H9 (cell line): ENCODE results near the gene NCEH1. TPM values are rescaled to one million over a fixed set of nuclear protein-coding genes. Genes with fewer than 3 reads are reported as not detected.

ENCODE experiments used
- DNase-seq: peaks from one replicate; pipeline ENCODE4 v3.0.0-alpha.2; 2017
- H2AFZ ChIP-seq: one replicate; pipeline ENCODE4 v1.6.1; 2013; ENCODE audit warnings: mild to moderate bottlenecking, low read length, control low read depth, moderate library complexity
- H2AK5ac ChIP-seq: 2 replicates; pipeline ENCODE4 v1.6.1; 2013; ENCODE audit warnings: low read length, control low read depth, mixed read lengths; ENCODE audit not compliant: insufficient read length
- H2BK120ac ChIP-seq: one replicate; pipeline ENCODE4 v1.6.1; 2013; ENCODE audit warnings: low read depth, mild to moderate bottlenecking, low read length, control low read depth, inconsistent platforms; ENCODE audit not compliant: poor library complexity, severe bottlenecking
- H2BK12ac ChIP-seq: 2 replicates; pipeline ENCODE4 v1.6.1; 2013; ENCODE audit warnings: low read length, control low read depth, mixed read lengths, low read depth; ENCODE audit not compliant: insufficient read length
- H2BK15ac ChIP-seq: 2 replicates; pipeline ENCODE4 v1.6.1; 2013; ENCODE audit warnings: low read depth, low read length, control low read depth
- H2BK20ac ChIP-seq: one replicate; pipeline ENCODE4 v1.6.1; 2013; ENCODE audit warnings: low read depth, mild to moderate bottlenecking, low read length, control low read depth, inconsistent platforms; ENCODE audit not compliant: poor library complexity, severe bottlenecking
- H2BK5ac ChIP-seq: 2 replicates; pipeline ENCODE4 v1.6.1; 2013; ENCODE audit warnings: low read length, control low read depth, mixed read lengths; ENCODE audit not compliant: insufficient read length
- H3K14ac ChIP-seq: 2 replicates; pipeline ENCODE4 v1.6.1; 2013; ENCODE audit warnings: low read length, control low read depth; ENCODE audit not compliant: insufficient read depth
- H3K18ac ChIP-seq: 2 replicates; pipeline ENCODE4 v1.6.1; 2013; ENCODE audit warnings: low read depth, mild to moderate bottlenecking, mixed read lengths, low read length, control low read depth; ENCODE audit not compliant: insufficient read length
- H3K23ac ChIP-seq: 2 replicates; pipeline ENCODE4 v1.6.1; 2013; ENCODE audit warnings: low read length, control low read depth, mixed read lengths, low read depth; ENCODE audit not compliant: insufficient read length
- H3K23me2 ChIP-seq: 2 replicates; pipeline ENCODE4 v1.6.1; 2013; ENCODE audit warnings: low read depth, mild to moderate bottlenecking, mixed read lengths, low read length, control low read depth; ENCODE audit not compliant: insufficient read length, poor library complexity, severe bottlenecking
- H3K27ac ChIP-seq: 2 replicates; pipeline ENCODE4 v1.5.1; 2013; ENCODE audit warnings: low read length, control low read depth, mixed read lengths, low read depth; ENCODE audit not compliant: insufficient read length
- H3K27me3 ChIP-seq: 2 replicates; pipeline ENCODE4 v1.6.1; 2013; ENCODE audit warnings: low read length, control low read depth, inconsistent platforms; ENCODE audit not compliant: insufficient read depth
- H3K4ac ChIP-seq: 2 replicates; pipeline ENCODE4 v1.6.1; 2013; ENCODE audit warnings: low read depth, mild to moderate bottlenecking, control low read depth, inconsistent platforms, low read length, moderate library complexity
- H3K4me1 ChIP-seq: 2 replicates; pipeline ENCODE4 v1.6.1; 2013; ENCODE audit warnings: low read length, control low read depth, inconsistent platforms; ENCODE audit not compliant: insufficient read depth
- H3K4me2 ChIP-seq: 2 replicates; pipeline ENCODE4 v1.6.1; 2013; ENCODE audit warnings: low read length, control low read depth, mixed read lengths; ENCODE audit not compliant: insufficient read length, insufficient read depth
- H3K56ac ChIP-seq: 2 replicates; pipeline ENCODE4 v1.6.1; 2013; ENCODE audit warnings: low read depth, mild to moderate bottlenecking, mixed read lengths, low read length, control low read depth; ENCODE audit not compliant: insufficient read length
- H3K79me1 ChIP-seq: 2 replicates; pipeline ENCODE4 v1.6.1; 2013; ENCODE audit warnings: low read depth, mild to moderate bottlenecking, moderate library complexity, low read length, control low read depth, inconsistent platforms; ENCODE audit not compliant: insufficient read depth, poor library complexity, severe bottlenecking
- H3K79me2 ChIP-seq: 2 replicates; pipeline ENCODE4 v1.6.1; 2013; ENCODE audit warnings: low read length, control low read depth, inconsistent platforms; ENCODE audit not compliant: insufficient read depth
- H3K9ac ChIP-seq: 2 replicates; pipeline ENCODE4 v1.6.1; 2013; ENCODE audit warnings: low read length, control low read depth, mixed read lengths; ENCODE audit not compliant: insufficient read length; ENCODE audit errors: extremely low read depth
- H3K9me3 ChIP-seq: one replicate; pipeline ENCODE4 v1.6.1; 2013; ENCODE audit warnings: low read depth, low read length, inconsistent platforms; ENCODE audit not compliant: control insufficient read depth
- H3T11ph ChIP-seq: one replicate; pipeline ENCODE4 v1.6.1; 2013; ENCODE audit warnings: mild to moderate bottlenecking, low read length, control low read depth, inconsistent platforms
- H4K20me1 ChIP-seq: one replicate; pipeline ENCODE4 v1.6.1; 2013; ENCODE audit not compliant: control insufficient read depth, insufficient read length, insufficient read depth
- H4K5ac ChIP-seq: 2 replicates; pipeline ENCODE4 v1.6.1; 2013; ENCODE audit warnings: low read depth, mild to moderate bottlenecking, mixed read lengths, low read length, control low read depth; ENCODE audit not compliant: insufficient read length
- H4K8ac ChIP-seq: replicated peaks from 2 replicates; pipeline ENCODE4 v1.6.1; 2013; ENCODE audit warnings: low read length, control low read depth, mixed read lengths, low read depth; ENCODE audit not compliant: insufficient read length
- H4K91ac ChIP-seq: 2 replicates; pipeline ENCODE4 v1.6.1; 2013; ENCODE audit warnings: low read depth, mild to moderate bottlenecking, moderate library complexity, mixed read lengths, low read length, control low read depth; ENCODE audit not compliant: insufficient read length
- H3K27ac Mint-ChIP-seq, 3 experiments: 2 replicates in 2 of 3; 3 replicates in 1 of 3; pipeline ENCODE4 v1.8.0; 2020 to 2021; ENCODE audit warnings: mixed read lengths in 3 of 3, mild to moderate bottlenecking in 1 of 3, moderate library complexity in 1 of 3
- H3K27me3 Mint-ChIP-seq: 2 replicates; pipeline ENCODE4 v1.8.0; 2021; ENCODE audit warnings: low read depth, mild to moderate bottlenecking, moderate library complexity, mixed read lengths
- H3K36me3 Mint-ChIP-seq, 3 experiments: 2 replicates in 2 of 3; 3 replicates in 1 of 3; pipeline ENCODE4 v1.8.0; 2020 to 2021; ENCODE audit warnings: low read depth in 3 of 3, mixed read lengths in 3 of 3; ENCODE audit not compliant: insufficient read depth in 1 of 3
- H3K4me1 Mint-ChIP-seq, 2 experiments: 2 replicates each; pipeline ENCODE4 v1.8.0; 2020; ENCODE audit warnings: mixed read lengths in 2 of 2
- H3K4me3 Mint-ChIP-seq, 2 experiments: 2 replicates in 1 of 2; 3 replicates in 1 of 2; pipeline ENCODE4 v1.8.0; 2020 to 2021; ENCODE audit warnings: mild to moderate bottlenecking in 2 of 2, mixed read lengths in 2 of 2, moderate library complexity in 1 of 2
- H3K9me3 Mint-ChIP-seq, 2 experiments: 2 replicates in 1 of 2; 3 replicates in 1 of 2; pipeline ENCODE4 v1.8.0; 2020; ENCODE audit warnings: mild to moderate bottlenecking in 2 of 2, mixed read lengths in 2 of 2, moderate library complexity in 1 of 2
- WGBS: extraction: QIAGEN DNeasy Blood & Tissue Kit; methylation state at CpG from one replicate; pipeline ENCODE4 v1.1.7; 2013; ENCODE audit warnings: missing lambda C conversion rate, low lambda C conversion rate, mixed read lengths; ENCODE audit not compliant: insufficient read length; ENCODE audit errors: extremely low coverage; 5-methylcytosine and 5-hydroxymethylcytosine counted together
- total RNA-seq: library from RNA; stranded (reverse); gene quantifications from 2 replicates; pipeline ENCODE4 v1.2.1, GENCODE V29; 2021
- TF ChIP-seq, protein P1 (sequence below): fragments of 200-600 bp; sonication (generic); conservative IDR thresholded peaks from 3 replicates; pipeline ENCODE4 v1.8.0; 2021; ENCODE audit warnings: antibody characterized with exemption, mild to moderate bottlenecking

The NCEH1 gene
- total RNA-seq, 1 experiment from 2014 or later: 2.3 TPM

- Histone ChIP-seq H3K27me3 (no peaks in the 10 kb centered on the region), H3K79me2 (no peaks in the 10 kb centered on the region), H3K18ac (no peak overlapping the region), H2AK5ac (no peak overlapping the region), H3K4ac (no peak overlapping the region), H3K9me3 (no peaks in the 10 kb centered on the region), H2AFZ (no peak overlapping the region), H3K4me2 (no peak overlapping the region), H2BK15ac (no peak overlapping the region), H4K5ac (no peak overlapping the region), H4K91ac (no peak overlapping the region), H3K79me1 (no peaks in the 10 kb centered on the region), H2BK120ac (no peak overlapping the region), H3T11ph (no peak overlapping the region), H3K23me2 (no peaks in the 10 kb centered on the region), H3K9ac (no peak overlapping the region), H2BK20ac (no peak overlapping the region), H2BK5ac (no peak overlapping the region), H3K14ac (no peak overlapping the region), H3K23ac (no peak overlapping the region), H4K8ac (no peak overlapping the region), H3K4me1 (no peaks in the 10 kb centered on the region; the same call in 1 of the 2 replicates), H3K56ac (no peak overlapping the region), H4K20me1 (no peaks in the 10 kb centered on the region), H3K27ac (no peak overlapping the region), H2BK12ac (no peak overlapping the region)
- Mint-ChIP-seq H3K27ac (no peak overlapping the region), H3K27me3 (no peaks in the 10 kb centered on the region; the same call in 1 of the 2 replicates), H3K9me3 (no peaks in the 10 kb centered on the region; a peak in 1 of 5 replicates), H3K4me3 (no peak overlapping the region), H3K4me1 (peaks cover 6 to 7% of the 10 kb centered on the region in 2 experiments), H3K36me3 (no peaks in the 10 kb centered on the region)
- DNase-seq: no peak
- TF ChIP-seq, protein P1, sequence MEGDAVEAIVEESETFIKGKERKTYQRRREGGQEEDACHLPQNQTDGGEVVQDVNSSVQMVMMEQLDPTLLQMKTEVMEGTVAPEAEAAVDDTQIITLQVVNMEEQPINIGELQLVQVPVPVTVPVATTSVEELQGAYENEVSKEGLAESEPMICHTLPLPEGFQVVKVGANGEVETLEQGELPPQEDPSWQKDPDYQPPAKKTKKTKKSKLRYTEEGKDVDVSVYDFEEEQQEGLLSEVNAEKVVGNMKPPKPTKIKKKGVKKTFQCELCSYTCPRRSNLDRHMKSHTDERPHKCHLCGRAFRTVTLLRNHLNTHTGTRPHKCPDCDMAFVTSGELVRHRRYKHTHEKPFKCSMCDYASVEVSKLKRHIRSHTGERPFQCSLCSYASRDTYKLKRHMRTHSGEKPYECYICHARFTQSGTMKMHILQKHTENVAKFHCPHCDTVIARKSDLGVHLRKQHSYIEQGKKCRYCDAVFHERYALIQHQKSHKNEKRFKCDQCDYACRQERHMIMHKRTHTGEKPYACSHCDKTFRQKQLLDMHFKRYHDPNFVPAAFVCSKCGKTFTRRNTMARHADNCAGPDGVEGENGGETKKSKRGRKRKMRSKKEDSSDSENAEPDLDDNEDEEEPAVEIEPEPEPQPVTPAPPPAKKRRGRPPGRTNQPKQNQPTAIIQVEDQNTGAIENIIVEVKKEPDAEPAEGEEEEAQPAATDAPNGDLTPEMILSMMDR: no peak
- WGBS: no CpG with 5 or more reads among the region's 1 CpG
Observed at GRCh38 chr3:172651936-172652625, 58.8 kb downstream of the NCEH1 start.
